Sigmoid colon (tissue), 7 donors: Measurements from ENCODE around the gene PLB1. TPM values are rescaled to one million over a fixed set of nuclear protein-coding genes. Genes with fewer than 3 reads are reported as not detected.

Source experiments
- DNase-seq: peaks from one replicate; pipeline ENCODE4 v3.0.0-alpha.2; 2019
- H3K27ac ChIP-seq, 4 donors: fragments of 200-600 bp; sonication (generic); one replicate each; pipeline ENCODE4 v1.5.1; 2016 to 2019; ENCODE audit warnings: mild to moderate bottlenecking in 1 of 4
- H3K27me3 ChIP-seq, 3 donors: fragments of 200-600 bp; sonication (generic); one replicate each; pipeline ENCODE4 v1.5.1; 2019; ENCODE audit warnings: mild to moderate bottlenecking in 1 of 3
- H3K36me3 ChIP-seq, 4 donors: fragments of 200-600 bp; sonication (generic); one replicate each; pipeline ENCODE4 v1.5.1; 2016 to 2019
- H3K4me1 ChIP-seq, 4 donors: fragments of 200-600 bp; sonication (generic); one replicate each; pipeline ENCODE4 v1.5.1; 2017 to 2019
- H3K4me3 ChIP-seq, 4 donors: fragments of 200-600 bp; sonication (generic); one replicate each; pipeline ENCODE4 v1.5.1; 2017 to 2019; ENCODE audit warnings: mild to moderate bottlenecking in 2 of 4, moderate library complexity in 1 of 4
- H3K9me3 ChIP-seq, 4 donors: fragments of 200-600 bp in 3 of 4; sonication (generic) in 3 of 4; one replicate each; pipeline versions ENCODE4 v1.5.1 to v1.6.1; 2013 to 2019
- CTCF ChIP-seq, 4 experiments: fragments of 450-650 bp in 3 of 4; fragments of 200-600 bp in 1 of 4; IDR thresholded peaks; one replicate each; pipeline ENCODE4 v1.5.1; 2016 to 2019; ENCODE audit warnings: antibody characterized with exemption in 4 of 4, mild to moderate bottlenecking in 3 of 4, moderate library complexity in 2 of 4
- EP300 ChIP-seq, 4 donors: sonication (generic); formaldehyde crosslinking; IDR thresholded peaks; one replicate each; pipeline ENCODE4 v1.6.1; 2017; ENCODE audit warnings: antibody characterized with exemption in 4 of 4
- POLR2A ChIP-seq, 2 donors: fragments of 450-650 bp; IDR thresholded peaks; one replicate each; pipeline ENCODE4 v1.6.1; 2016; ENCODE audit warnings: antibody characterized with exemption in 2 of 2, mild to moderate bottlenecking in 2 of 2, moderate library complexity in 2 of 2
- POLR2AphosphoS5 ChIP-seq, 4 donors: sonication (generic); formaldehyde crosslinking; IDR thresholded peaks; one replicate each; pipeline ENCODE4 v1.6.1; 2017; ENCODE audit warnings: antibody characterized with exemption in 4 of 4
- WGBS, 2 donors: extraction: QIAGEN DNeasy Blood & Tissue Kit; methylation state at CpG; one replicate each; pipeline ENCODE4 v1.1.7; 2013; 5-methylcytosine and 5-hydroxymethylcytosine counted together
- intact Hi-C: fragments of 100-400 bp; cut with DNase I; formaldehyde crosslinking; loops from one replicate; pipeline ENCODE4 v1.15.1; 2023
- polyA plus RNA-seq, 3 donors: library from polyadenylated mRNA; stranded (reverse); fragments of 200-250 nt; gene quantifications; one replicate each; pipeline ENCODE4 v1.2.3, GENCODE V29; 2013
- total RNA-seq, 4 donors: library from RNA; depleted of rRNA; stranded (reverse); fragments of >200 nt; gene quantifications; one replicate each; pipeline ENCODE4 v1.1.0, GENCODE V29; 2016
- donor health status: healthy with polysubstance abuse.
- donor health status: Bipolar disorder and iron deficiency.
- donor health status: healthy.

PLB1 gene
- total and polyA plus RNA-seq, 7 donors = 1.2 to 18.3 (median 2.1) TPM

- no peaks in the 10 kb centered on the region for H3K27me3 ChIP-seq
- no peak for DNase-seq
These were observed 191.3 kb downstream of the PLB1 start for GRCh38 chr2:28687171-28687570.

GRCh38 chr2:28687640-28688385 lies 192.0 kb downstream of the PLB1 start:
- Histone ChIP-seq H3K9me3 (no peaks in the 10 kb centered on the region), H3K27ac (no peak overlapping the region), H3K36me3 (no peaks in the 10 kb centered on the region), H3K4me1 (peaks cover 0 to 28% (median 25%) of the 10 kb centered on the region in 4 donors), H3K4me3 (no peak overlapping the region), H3K27me3 (no peaks in the 10 kb centered on the region)
- WGBS, 2 donors = 90 to 94% methylated on average over 7 of the region's 7 CpGs
- no peak for DNase-seq
- no peak for TF ChIP-seq EP300 (IDR thresholded peaks at IDR 0.05)
- TF ChIP-seq POLR2AphosphoS5 (IDR thresholded peaks at IDR 0.05) = no peak
- TF ChIP-seq POLR2A (IDR thresholded peaks at IDR 0.05) = no peak
- no peak for TF ChIP-seq CTCF (IDR thresholded peaks at IDR 0.05)
- intact Hi-C loops = no loop called here

More at GRCh38 chr2:28687171-28687570, 191.3 kb downstream of the PLB1 start:
- intact Hi-C loops = no loop called here
- Histone ChIP-seq H3K27ac (no peak overlapping the region), H3K36me3 (no peaks in the 10 kb centered on the region), H3K4me3 (no peak overlapping the region), H3K9me3 (no peaks in the 10 kb centered on the region), H3K4me1 (peaks cover 0 to 32% (median 27%) of the 10 kb centered on the region in 4 donors)
- no peak for TF ChIP-seq CTCF (IDR thresholded peaks at IDR 0.05)
- TF ChIP-seq POLR2A (IDR thresholded peaks at IDR 0.05) = no peak
- TF ChIP-seq POLR2AphosphoS5 (IDR thresholded peaks at IDR 0.05) = no peak
- no peak for TF ChIP-seq EP300 (IDR thresholded peaks at IDR 0.05)

GRCh38 chr2:28688818-28689217 lies 193.0 kb downstream of the PLB1 start:
- no peak for DNase-seq
- intact Hi-C loops = no loop called here
- H3K4me3 ChIP-seq = no peak overlapping the region
- no peaks in the 10 kb centered on the region for H3K27me3 ChIP-seq
- H3K27ac ChIP-seq = no peak overlapping the region
- 85 to 92% methylated on average over 2 of the region's 2 CpGs for WGBS, 2 donors
- H3K9me3 ChIP-seq = no peaks in the 10 kb centered on the region
- no peaks in the 10 kb centered on the region for H3K36me3 ChIP-seq
- H3K4me1 ChIP-seq = peaks cover 0 to 18% (median 14%) of the 10 kb centered on the region in 4 donors
- no peak for TF ChIP-seq EP300 (IDR thresholded peaks at IDR 0.05)
- no peak for TF ChIP-seq POLR2A (IDR thresholded peaks at IDR 0.05)
- no peak for TF ChIP-seq POLR2AphosphoS5 (IDR thresholded peaks at IDR 0.05)

DNA sequence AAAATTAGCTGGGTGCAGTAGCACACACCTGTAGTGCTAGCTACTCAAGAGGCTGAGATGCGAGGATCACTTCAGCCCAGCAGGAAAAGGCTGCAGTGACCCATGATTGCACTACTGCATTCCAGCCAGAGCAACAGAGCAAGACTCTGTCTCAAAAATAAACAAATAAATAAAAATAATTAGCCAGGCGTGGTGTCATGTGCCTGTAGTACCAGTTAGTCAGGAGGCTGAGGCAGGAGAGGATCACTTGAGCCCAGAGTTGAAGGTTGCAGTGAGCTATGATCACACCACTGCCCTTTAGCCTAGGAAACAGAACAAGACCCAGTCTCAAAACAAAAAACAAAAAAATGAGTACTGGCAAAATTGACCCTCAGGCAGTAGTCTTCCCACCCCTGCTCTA lies 193.9 kb downstream of the PLB1 start:
- no peaks in the 10 kb centered on the region for H3K36me3 ChIP-seq
- DNase-seq = no peak
- no peak overlapping the region for H3K4me3 ChIP-seq
- no peak for TF ChIP-seq CTCF (IDR thresholded peaks at IDR 0.05)
- no peak for TF ChIP-seq EP300 (IDR thresholded peaks at IDR 0.05)
- TF ChIP-seq POLR2AphosphoS5 (IDR thresholded peaks at IDR 0.05) = no peak
- no peak for TF ChIP-seq POLR2A (IDR thresholded peaks at IDR 0.05)
- WGBS, 2 donors = 85 to 89% methylated on average over 2 of the region's 2 CpGs
- no peak overlapping the region for H3K27ac ChIP-seq
- peaks cover 0 to 14% (median 12%) of the 10 kb centered on the region in 4 donors for H3K4me1 ChIP-seq
- no peaks in the 10 kb centered on the region for H3K27me3 ChIP-seq
- H3K9me3 ChIP-seq = no peaks in the 10 kb centered on the region
- intact Hi-C loops = no loop called here

GRCh38 chr2:28692411-28692810 lies 196.6 kb downstream of the PLB1 start:
- 97 to 98% methylated on average over 3 of the region's 3 CpGs for WGBS, 2 donors
- intact Hi-C loops = no loop called here
- H3K4me1 ChIP-seq = peaks cover 0 to 24% (median 21%) of the 10 kb centered on the region in 4 donors
- TF ChIP-seq POLR2AphosphoS5 (IDR thresholded peaks at IDR 0.05) (no peak), EP300 (IDR thresholded peaks at IDR 0.05) (no peak), CTCF (IDR thresholded peaks at IDR 0.05) (no peak), POLR2A (IDR thresholded peaks at IDR 0.05) (no peak)
- no peaks in the 10 kb centered on the region for H3K27me3 ChIP-seq
- H3K27ac ChIP-seq = no peak overlapping the region
- H3K4me3 ChIP-seq = no peak overlapping the region
- H3K36me3 ChIP-seq = no peaks in the 10 kb centered on the region
- no peaks in the 10 kb centered on the region for H3K9me3 ChIP-seq
- no peak for DNase-seq
